IMR-90 (cell line): ENCODE data around the gene WWC2. TPM values are rescaled to one million over a fixed set of nuclear protein-coding genes. Genes with fewer than 3 reads are reported as not detected.

Source experiments
- ATAC-seq: fragments of 200-7000 bp; cut with Tn5 transposase; 2 replicates; pipeline ENCODE4 v1.9.1; 2020; ENCODE audit warnings: low read depth, mild to moderate bottlenecking, moderate library complexity
- BruUV-seq: library from RNA; stranded (reverse); fragments of 400-500 nt; replicated peaks from 2 replicates; lab custom pipeline; 2021; lab: Mats Ljungman, UMichigan
- CTCF ChIA-PET: fragments of 300-600 bp; formaldehyde crosslinking; extraction: SDS; loops from one replicate; lab custom pipeline; 2021; ENCODE audit warnings: antibody characterized with exemption; lab: Yijun Ruan, JAX
- POLR2A ChIA-PET: fragments of 300-600 bp; sonication (Branson Sonifier 250); formaldehyde crosslinking; loops from one replicate; lab custom pipeline; 2022; ENCODE audit warnings: antibody characterized with exemption; ENCODE audit not compliant: unreplicated experiment; lab: Charles Lee
- DNase-seq: peaks from one replicate; pipeline ENCODE4 v3.0.0; 2013
- H2AFZ ChIP-seq: replicated peaks from 2 replicates; pipeline ENCODE3; 2013; ENCODE audit warnings: low read length, mild to moderate bottlenecking; ENCODE audit not compliant: poor library complexity
- H2AK5ac ChIP-seq: 2 replicates; pipeline ENCODE4 v1.6.1; 2013; ENCODE audit warnings: low read depth, low read length, inconsistent platforms
- H2AK9ac ChIP-seq: replicated peaks from 2 replicates; pipeline ENCODE3; 2013; ENCODE audit warnings: mild to moderate bottlenecking, low read depth, low read length, moderate library complexity; ENCODE audit not compliant: poor library complexity
- H2BK120ac ChIP-seq: 2 replicates; pipeline ENCODE4 v1.6.1; 2013; ENCODE audit warnings: low read depth, low read length, inconsistent platforms
- H2BK15ac ChIP-seq: 3 replicates; pipeline ENCODE4 v1.6.1; 2013; ENCODE audit warnings: low read depth, low read length, inconsistent platforms
- H2BK20ac ChIP-seq: 2 replicates; pipeline ENCODE4 v1.6.1; 2013; ENCODE audit warnings: low read depth, mild to moderate bottlenecking, inconsistent platforms, low read length, moderate library complexity
- H2BK5ac ChIP-seq: 2 replicates; pipeline ENCODE4 v1.6.1; 2013; ENCODE audit warnings: mild to moderate bottlenecking, low read depth, low read length, inconsistent platforms; ENCODE audit not compliant: poor library complexity, severe bottlenecking
- H3K14ac ChIP-seq: replicated peaks from 2 replicates; pipeline ENCODE4 v1.6.1; 2013; ENCODE audit warnings: low read depth, low read length, inconsistent platforms
- H3K18ac ChIP-seq: 2 replicates; pipeline ENCODE4 v1.6.1; 2013; ENCODE audit warnings: low read depth, low read length, control low read depth
- H3K23ac ChIP-seq: 2 replicates; pipeline ENCODE4 v1.6.1; 2013; ENCODE audit warnings: low read depth, low read length, inconsistent platforms
- H3K27ac ChIP-seq: 2 replicates; pipeline ENCODE4 v1.5.1; 2013; ENCODE audit warnings: mild to moderate bottlenecking, control low read depth, low read length; ENCODE audit not compliant: insufficient read depth
- H3K27me3 ChIP-seq: 2 replicates; pipeline ENCODE4 v1.6.1; 2013; ENCODE audit warnings: low read length; ENCODE audit not compliant: control insufficient read depth, insufficient read depth
- H3K36me3 ChIP-seq: 2 replicates; pipeline ENCODE4 v1.6.1; 2013; ENCODE audit warnings: low read length, mixed read lengths; ENCODE audit not compliant: control insufficient read depth, insufficient read depth
- H3K4ac ChIP-seq: 2 replicates; pipeline ENCODE4 v1.6.1; 2013; ENCODE audit warnings: low read depth, low read length, inconsistent platforms
- H3K4me1 ChIP-seq: 2 replicates; pipeline ENCODE4 v1.6.1; 2013; ENCODE audit warnings: low read length, mixed read lengths; ENCODE audit not compliant: control insufficient read depth, insufficient read depth
- H3K4me2 ChIP-seq: 2 replicates; pipeline ENCODE4 v1.6.1; 2013; ENCODE audit warnings: low read depth, mild to moderate bottlenecking, control low read depth, low read length, moderate library complexity
- H3K4me3 ChIP-seq: 2 replicates; pipeline ENCODE4 v1.5.1; 2013; ENCODE audit warnings: low read depth, mild to moderate bottlenecking, control low read depth, low read length, moderate library complexity; ENCODE audit not compliant: insufficient read depth
- H3K56ac ChIP-seq: 2 replicates; pipeline ENCODE4 v1.6.1; 2013; ENCODE audit warnings: low read length, inconsistent platforms; ENCODE audit not compliant: insufficient read depth; ENCODE audit errors: extremely low read depth
- H3K79me1 ChIP-seq, 2 experiments: 2 replicates each; pipeline ENCODE4 v1.6.1; 2013; ENCODE audit warnings: low read length in 2 of 2, inconsistent platforms in 1 of 2, low read depth in 1 of 2
- H3K9ac ChIP-seq: 2 replicates; pipeline ENCODE4 v1.6.1; 2013; ENCODE audit warnings: low read depth, low read length, control low read depth
- H3K9me1 ChIP-seq: 2 replicates; pipeline ENCODE4 v1.6.1; 2013; ENCODE audit warnings: low read length, inconsistent platforms; ENCODE audit not compliant: insufficient read depth
- H3K9me3 ChIP-seq: 2 replicates; pipeline ENCODE4 v1.6.1; 2013; ENCODE audit warnings: low read length; ENCODE audit not compliant: control insufficient read depth, insufficient read depth
- H4K20me1 ChIP-seq: 2 replicates; pipeline ENCODE4 v1.6.1; 2013; ENCODE audit warnings: low read length, inconsistent platforms; ENCODE audit not compliant: insufficient read depth
- H4K5ac ChIP-seq: 2 replicates; pipeline ENCODE4 v1.6.1; 2013; ENCODE audit warnings: mild to moderate bottlenecking, low read depth, low read length, control low read depth
- H4K8ac ChIP-seq, 2 experiments: 2 replicates each; pipeline ENCODE4 v1.6.1; 2013; ENCODE audit warnings: low read depth in 2 of 2, low read length in 2 of 2, control low read depth in 1 of 2, inconsistent platforms in 1 of 2
- H4K91ac ChIP-seq: 2 replicates; pipeline ENCODE4 v1.6.1; 2013; ENCODE audit warnings: low read depth, low read length, inconsistent platforms; ENCODE audit not compliant: insufficient read depth
- CTCF ChIP-seq: conservative IDR thresholded peaks from 2 replicates; pipeline ENCODE4 v1.5.1; 2012; ENCODE audit warnings: mild to moderate bottlenecking, low read depth, low read length, improper control_type of control experiment
- FOS ChIP-seq: fragments of 150-350 bp; IDR thresholded peaks from 2 replicates; pipeline ENCODE4 v1.6.1; 2016; ENCODE audit warnings: low read depth, low read length
- WGBS, 2 experiments: methylation state at CpG; one replicate each; pipeline versions ENCODE4 v1.1.5 to v1.1.7; 2013; ENCODE audit warnings: missing lambda C conversion rate in 2 of 2; ENCODE audit not compliant: insufficient read length in 1 of 2; ENCODE audit errors: extremely low coverage in 2 of 2; 5-methylcytosine and 5-hydroxymethylcytosine counted together
- dilution Hi-C: fragments of 300-500 bp; cut with HindIII; formaldehyde crosslinking; loops from one replicate; pipeline ENCODE4 v1.14.3; 2018; ENCODE audit warnings: low sequenced_read_pairs; ENCODE audit not compliant: unreplicated experiment
- in situ Hi-C: fragments of 300-500 bp; cut with MboI; formaldehyde crosslinking; loops from 3 replicates; pipeline ENCODE4 v1.14.3; 2019; ENCODE audit warnings: low sequenced_read_pairs, inconsistent platforms, mixed read lengths
- intact Hi-C: fragments of 100-400 bp; cut with micrococcal nuclease; formaldehyde crosslinking; loops from 2 replicates; pipeline ENCODE4 v1.10.0; 2022
- polyA plus RNA-seq, 3 experiments: library from polyadenylated mRNA; depleted of rRNA; stranded (reverse); fragments of >200 nt; gene quantifications; 2 replicates each; pipeline ENCODE4 v1.2.3, GENCODE V29; 2012; ENCODE audit warnings: low replicate concordance in 1 of 3
- total RNA-seq: library from RNA; depleted of rRNA; stranded (reverse); fragments of >200 nt; gene quantifications from 2 replicates; pipeline ENCODE4 v1.2.3, GENCODE V29; 2012

WWC2 gene
- total and polyA plus RNA-seq, 2 of the 4 experiments (the other 2 are of a cell fraction) = 26.6 to 27.4 TPM

- no peak overlapping the region for H2AFZ ChIP-seq
- H3K56ac ChIP-seq = no peak overlapping the region
- no peak overlapping the region; the same call in 1 of the 2 replicates for H4K5ac ChIP-seq
- H3K9me1 ChIP-seq = 0 out of 2 replicates have a peak, but pooled peaks cover 9% of the 10 kb centered on the region
- H3K4ac ChIP-seq = peak overlapping the region; percentile 33; the same call in 1 of the 2 replicates
- in situ Hi-C loops (no loop called here), intact Hi-C loops (loop anchor here (2.0 kb wide), 1 partner anchor 65 kb away; no protein-coding TSS in a partner anchor), dilution Hi-C loops (no loop called here)
- H3K79me1 ChIP-seq = peaks cover 12 to 65% of the 10 kb centered on the region in 2 experiments
- H3K36me3 ChIP-seq = no peaks in the 10 kb centered on the region
- no peak overlapping the region for H2BK20ac ChIP-seq
- H2AK5ac ChIP-seq = peak overlapping the region; percentile 11; the same call in 1 of the 2 replicates
- ChIA-PET CTCF (interaction anchor here (2.2 kb wide), 1 partner anchor 154 kb away, joined by 6 read pairs; no protein-coding TSS in a partner anchor), POLR2A (no interaction called here)
- peak overlapping the region; percentile 4; the same call in 1 of the 2 replicates for H3K14ac ChIP-seq
- H2BK5ac ChIP-seq = peak overlapping the region; percentile 34
- no peak overlapping the region for H2BK120ac ChIP-seq
- H3K23ac ChIP-seq = no peak overlapping the region; the same call in 1 of the 2 replicates
- H4K91ac ChIP-seq = no peak overlapping the region
- ATAC-seq (no peak), DNase-seq (peak; percentile 62)
- peak overlapping the region in 1 of 2 experiments; percentile 40; a peak in 2 of 4 replicates for H4K8ac ChIP-seq
- TF ChIP-seq CTCF = no peak
- peak; percentile 37; the same call in 1 of the 2 replicates for TF ChIP-seq FOS
- no peak overlapping the region for H3K27ac ChIP-seq
- H3K9ac ChIP-seq = no peak overlapping the region
- H2AK9ac ChIP-seq = peak overlapping the region; percentile 3
- H3K4me3 ChIP-seq = no peak overlapping the region
- H3K27me3 ChIP-seq = no peaks in the 10 kb centered on the region
- peaks cover 17% of the 10 kb centered on the region for H3K4me1 ChIP-seq
- no peak overlapping the region for H3K18ac ChIP-seq
- no CpG with 5 or more reads among the region's 5 CpGs for WGBS, 2 experiments
- H3K9me3 ChIP-seq = no peaks in the 10 kb centered on the region
- peaks cover 46% of the 10 kb centered on the region for H4K20me1 ChIP-seq
- H3K4me2 ChIP-seq = no peak overlapping the region
- no peak overlapping the region for H2BK15ac ChIP-seq
- BruUV-seq = no TSS peak
Observed at GRCh38 chr4:183107891-183108459, 8.9 kb downstream of the WWC2 start.
